Stimulated activated CD4-positive, alpha-beta T cell treated with anti-CD3 and anti-CD28 coated beads, TNF-alpha, amount 100 ng/mL, for 24 hours (primary cell): ENCODE data around the gene INSC.

ENCODE experiments used
- DNase-seq, 3 experiments: peaks; one replicate each; pipeline ENCODE4 v3.0.0-alpha.2; 2020; ENCODE audit warnings: low read depth in 3 of 3

INSC gene

DNA sequence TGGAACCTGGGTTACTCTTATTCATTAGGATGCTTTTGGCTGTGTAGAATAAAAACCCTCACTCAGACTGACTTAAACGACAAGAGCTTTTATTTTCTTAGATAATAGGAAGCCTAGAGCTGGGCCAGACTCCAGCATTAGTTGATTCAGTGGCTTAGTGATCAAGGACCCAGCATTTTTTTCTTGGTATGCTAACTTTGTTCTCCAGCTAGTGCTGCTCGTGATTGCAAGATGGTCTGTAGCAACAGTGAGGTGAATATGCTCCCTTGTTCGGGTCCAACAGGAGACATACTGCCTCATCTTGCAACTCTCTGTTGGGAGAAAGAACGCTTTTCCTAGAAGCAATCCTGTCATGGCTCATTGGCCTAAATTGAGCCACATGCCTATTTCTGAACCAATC lies 33.4 kb downstream of the INSC start:
- DNase-seq = no peak

DNA sequence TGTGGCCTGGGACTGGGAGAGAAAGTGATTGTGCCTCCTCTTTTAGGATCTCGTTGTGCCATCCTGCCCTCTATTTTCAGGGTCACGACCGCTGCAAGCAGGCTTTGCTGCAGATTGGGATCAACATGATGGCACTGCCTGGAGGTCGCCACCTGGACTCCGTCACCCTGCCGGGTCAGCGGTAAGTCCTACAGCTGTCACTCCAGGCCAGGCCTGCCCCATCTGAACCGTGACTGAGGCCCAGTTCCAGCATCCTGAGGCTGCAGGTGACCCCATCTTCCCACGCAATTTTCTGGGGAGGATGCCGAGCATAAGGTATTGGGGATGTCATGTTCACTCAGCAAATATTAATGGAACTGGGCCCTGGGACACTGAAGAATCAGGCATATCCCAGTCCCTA lies 34.3 kb downstream of the INSC start:
- no peak for DNase-seq

DNA sequence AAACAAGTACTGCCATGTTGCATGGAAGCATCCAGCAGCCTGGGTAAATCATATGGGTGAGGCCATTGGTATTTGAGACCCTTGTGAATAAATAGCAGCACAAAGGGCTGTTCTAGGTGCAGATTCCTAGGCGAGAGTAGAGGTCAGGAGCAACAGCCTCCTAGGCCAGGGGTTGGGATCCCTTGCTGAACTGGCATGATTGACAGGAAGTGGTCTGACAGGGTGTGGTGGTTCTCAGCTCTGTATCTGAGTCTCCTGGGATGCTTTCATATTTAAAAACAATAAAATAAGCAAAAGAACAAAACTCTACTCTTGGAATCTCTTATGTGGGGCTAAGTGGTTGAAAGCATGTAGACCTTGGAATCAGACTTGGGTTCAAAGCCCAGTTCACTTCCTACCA lies 35.8 kb downstream of the INSC start:
- no peak for DNase-seq

DNA sequence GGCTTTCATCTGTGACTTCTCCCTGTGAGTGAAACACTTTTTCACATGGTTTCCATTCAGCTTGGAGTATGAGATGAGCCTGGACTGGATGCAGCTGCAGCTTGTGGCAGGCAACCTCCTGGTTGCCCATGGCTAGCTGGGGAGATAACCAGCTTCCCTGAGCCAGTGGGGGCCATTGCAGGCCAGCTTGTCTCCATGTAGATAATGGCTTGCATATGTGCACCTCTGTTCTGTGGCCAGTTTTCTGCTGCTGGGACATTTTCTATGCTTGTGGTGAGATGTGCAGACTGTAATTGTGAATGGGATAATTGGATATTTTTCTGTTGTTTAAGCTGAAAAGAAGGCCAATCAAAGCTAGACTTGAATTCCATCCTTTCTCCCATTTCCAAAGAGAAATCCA lies 38.5 kb downstream of the INSC start:
- DNase-seq = no peak

DNA sequence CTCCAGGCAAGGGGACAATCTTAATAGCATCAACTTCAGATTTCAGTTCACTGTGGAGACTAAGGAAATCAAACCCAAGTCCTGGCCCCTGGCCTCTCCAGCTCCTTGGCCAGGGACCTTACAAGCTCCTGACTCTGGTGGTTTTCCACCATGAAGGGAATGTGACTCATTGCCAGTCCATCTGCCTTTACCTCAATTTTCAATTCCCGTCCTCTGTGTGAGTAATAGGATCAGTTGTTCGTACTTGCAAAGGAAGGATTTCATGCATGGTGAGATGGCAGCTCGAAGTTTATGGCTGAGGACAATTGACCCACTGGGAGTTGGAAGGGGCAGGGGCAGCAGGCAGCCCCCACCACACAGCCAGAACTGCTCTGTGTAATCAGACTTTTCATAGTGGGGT lies 42.5 kb downstream of the INSC start:
- no peak for DNase-seq

DNA sequence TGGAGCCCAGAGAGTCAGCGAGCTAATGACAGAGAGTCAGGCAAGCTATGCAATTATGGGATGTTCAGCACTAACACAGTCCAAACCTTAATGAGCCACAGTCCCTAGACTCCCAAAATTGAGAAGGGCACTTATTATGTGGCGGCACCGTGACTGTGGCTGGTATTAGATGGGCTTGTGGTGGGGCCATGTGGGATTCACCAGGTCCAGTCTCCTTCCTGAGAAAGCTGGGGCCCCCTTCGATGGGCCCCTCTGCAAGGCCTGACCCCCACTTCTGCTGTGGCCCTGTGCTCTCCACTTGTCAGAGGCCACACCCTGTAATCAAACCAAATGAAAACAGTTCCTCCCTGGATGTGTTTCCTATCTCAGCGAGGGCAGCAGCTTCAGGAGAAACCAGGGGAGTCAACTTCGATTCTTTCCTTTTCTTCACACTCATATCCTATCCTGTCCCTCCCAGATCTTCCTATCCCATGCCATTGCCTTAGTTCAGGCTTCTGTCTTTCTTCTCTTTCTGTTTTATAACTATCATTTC lies 42.9 kb downstream of the INSC start:
- DNase-seq = no peak

DNA sequence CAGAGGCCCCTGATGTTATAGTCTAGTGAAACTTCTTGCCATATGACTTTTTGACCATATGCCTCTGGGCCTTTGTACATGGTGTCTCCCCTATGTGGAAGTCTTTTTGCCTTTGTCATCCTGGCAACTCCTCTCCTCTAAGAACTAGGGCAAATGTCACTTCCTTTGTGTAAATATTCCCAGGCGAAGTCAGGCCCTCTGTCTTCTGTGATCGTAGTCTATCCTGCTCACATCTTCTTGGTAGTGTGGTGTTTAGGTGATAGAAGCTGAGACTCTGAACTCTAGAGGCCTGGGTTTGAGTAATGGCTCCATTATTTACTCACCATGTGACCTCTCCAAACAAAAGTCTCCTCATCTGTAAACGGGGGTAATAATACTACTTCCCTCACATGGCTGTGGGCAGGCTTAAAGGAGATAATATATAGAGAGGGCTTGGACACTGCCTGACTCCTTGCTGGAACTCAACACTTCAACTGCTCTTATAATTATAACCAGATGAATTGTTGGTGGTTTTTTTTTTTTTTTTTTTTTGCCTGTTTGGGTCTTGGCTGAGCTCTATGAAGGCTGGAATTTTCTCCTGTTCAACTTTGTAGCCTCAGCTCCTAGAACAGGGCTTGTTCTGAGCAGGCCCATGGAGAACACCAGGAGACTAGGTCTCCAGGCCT lies 43.8 kb downstream of the INSC start:
- DNase-seq = no peak

DNA sequence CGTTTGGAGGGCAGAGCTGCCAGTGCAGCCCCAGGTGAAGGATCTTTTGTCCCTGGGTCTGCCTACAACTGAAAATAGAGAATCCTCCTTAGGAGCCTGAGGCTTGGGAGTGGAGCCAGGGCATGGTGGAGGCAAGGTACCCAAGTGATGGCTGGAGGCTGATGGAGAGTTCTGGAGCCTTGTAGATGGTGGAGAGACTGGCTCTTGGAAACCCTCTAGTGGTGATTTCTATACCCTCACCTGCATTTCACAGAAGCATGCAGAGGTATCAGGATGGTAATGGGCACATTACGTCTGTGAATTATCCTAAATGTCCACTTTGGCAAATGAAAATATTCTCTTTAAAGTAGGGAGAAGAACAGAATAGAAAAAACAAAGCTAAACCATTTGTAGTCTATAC lies 44.4 kb downstream of the INSC start:
- no peak for DNase-seq

DNA sequence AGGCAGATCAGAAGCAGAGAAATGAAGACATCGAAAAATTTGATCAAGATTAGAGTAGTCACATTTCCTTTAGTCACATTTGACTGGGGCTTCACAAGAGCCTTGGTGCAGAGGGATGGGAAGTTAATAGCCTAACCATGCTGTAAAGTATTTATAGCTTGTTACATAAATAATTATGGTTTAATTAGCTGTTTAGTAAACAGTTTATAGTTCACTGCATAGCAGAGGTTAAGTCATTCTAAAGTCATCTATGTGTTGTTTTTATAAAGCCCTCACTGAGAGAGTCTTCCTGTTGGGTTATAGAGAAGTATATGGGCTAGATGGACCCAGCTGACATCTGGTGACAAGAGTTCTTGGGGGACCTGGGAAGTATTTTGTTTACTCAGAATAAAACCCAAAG lies 47.1 kb downstream of the INSC start:
- no peak for DNase-seq

DNA sequence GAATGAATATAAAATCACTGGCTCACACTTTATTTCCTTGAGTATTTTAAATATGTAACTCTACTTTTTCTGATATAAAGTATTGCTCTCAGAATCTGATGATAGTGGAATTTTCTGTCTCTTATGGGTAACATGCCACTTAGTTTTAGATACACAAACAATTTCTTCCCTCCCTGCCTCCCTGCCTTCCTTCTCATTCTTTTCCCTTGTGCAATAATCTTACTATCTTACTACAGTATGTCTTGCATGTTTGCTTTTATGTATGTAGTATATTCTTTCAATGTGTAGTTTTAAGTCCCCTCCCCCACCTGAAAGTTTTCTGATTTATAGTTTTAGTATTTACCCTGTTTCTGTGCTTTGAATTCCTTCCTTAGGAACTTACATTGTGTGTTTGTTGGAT lies 48.4 kb downstream of the INSC start:
- DNase-seq = no peak

DNA sequence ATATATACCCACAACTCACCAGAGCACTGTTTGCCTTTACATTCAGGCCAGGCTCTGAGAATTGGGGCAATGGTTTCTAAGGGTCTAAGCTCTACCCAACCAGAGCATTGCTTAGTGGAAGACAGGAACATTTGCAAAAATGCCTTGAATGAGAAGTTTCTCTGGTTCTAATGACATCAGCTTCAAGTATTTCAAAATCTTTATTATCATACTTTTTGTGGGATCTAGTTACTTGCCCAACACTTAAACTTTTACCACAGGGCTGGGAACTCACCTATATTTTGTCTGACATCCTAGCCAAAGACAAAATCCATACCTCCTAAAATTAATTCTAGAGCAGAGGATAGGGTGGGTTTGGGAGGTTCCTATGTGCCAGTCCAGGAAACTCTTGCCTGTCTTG lies 51.5 kb downstream of the INSC start:
- DNase-seq = no peak

DNA sequence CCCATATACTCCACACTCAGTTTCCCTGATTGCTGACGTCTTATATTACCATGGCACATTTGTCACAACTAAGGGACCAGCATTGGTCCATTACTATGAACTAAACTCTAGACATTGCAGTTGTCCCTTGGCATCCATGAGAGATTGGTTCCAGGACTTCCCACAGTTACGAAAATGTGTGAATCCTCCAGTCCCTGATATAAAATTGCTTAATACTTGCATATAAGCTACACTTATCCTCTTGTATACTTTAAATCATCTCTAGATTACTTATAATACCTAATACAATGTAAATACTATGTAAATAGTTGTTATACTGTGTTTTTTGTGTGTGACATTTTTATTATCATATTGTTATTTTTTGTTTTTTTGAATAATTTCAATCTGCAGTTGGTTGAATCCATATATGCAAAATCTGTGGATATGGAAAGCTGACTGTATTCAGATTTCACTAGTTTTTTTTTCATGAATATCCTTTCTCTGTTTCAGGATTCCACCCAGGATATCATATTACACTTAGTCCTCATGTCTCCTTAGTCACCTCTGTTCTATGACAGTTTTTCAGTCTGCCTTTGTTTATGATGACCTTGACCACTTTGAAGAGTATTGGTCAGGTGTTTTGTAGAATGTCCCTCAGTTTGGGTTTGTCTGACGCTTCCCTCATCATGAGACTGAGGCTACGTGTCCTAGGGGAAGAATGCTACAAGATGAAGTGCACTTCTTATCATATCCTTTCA lies 55.3 kb downstream of the INSC start:
- DNase-seq = no peak

DNA sequence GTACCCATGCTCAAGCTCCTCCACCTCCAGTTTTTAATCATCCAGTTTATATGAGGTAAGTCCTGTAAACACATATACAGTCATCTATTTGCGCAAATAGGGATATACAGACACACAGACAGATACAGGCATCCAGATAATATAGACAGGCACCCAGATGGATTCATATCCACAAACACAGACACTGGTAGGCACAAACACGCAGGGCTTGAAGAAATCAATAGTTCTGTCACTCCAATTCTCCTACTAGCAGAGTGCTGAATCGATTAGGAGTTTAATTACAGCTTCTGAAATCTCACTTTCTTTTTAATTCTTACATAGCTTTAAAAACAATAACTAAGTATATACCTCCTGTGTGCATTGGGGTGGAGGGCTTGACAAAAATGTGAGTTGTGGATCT lies 56.0 kb downstream of the INSC start:
- DNase-seq = no peak

DNA sequence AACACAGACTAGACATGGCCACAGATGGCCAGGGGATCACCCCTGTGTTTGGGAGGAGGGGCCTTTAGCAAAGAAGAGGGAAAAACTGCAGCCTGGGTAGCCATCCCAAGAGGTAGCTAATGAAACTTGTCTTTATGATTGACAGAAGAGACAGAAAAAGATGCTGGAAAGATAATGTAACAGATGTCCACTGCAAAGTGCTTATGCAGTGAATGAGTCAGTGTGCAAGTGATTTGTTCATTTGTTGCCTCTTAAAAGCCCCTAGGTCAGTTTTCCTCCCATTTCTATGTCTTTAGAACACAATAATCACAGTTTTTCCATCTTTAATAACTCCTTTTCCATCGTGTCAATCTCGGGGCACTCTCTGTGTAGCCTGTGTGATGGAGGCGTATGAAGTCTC lies 57.2 kb downstream of the INSC start:
- no peak for DNase-seq

DNA sequence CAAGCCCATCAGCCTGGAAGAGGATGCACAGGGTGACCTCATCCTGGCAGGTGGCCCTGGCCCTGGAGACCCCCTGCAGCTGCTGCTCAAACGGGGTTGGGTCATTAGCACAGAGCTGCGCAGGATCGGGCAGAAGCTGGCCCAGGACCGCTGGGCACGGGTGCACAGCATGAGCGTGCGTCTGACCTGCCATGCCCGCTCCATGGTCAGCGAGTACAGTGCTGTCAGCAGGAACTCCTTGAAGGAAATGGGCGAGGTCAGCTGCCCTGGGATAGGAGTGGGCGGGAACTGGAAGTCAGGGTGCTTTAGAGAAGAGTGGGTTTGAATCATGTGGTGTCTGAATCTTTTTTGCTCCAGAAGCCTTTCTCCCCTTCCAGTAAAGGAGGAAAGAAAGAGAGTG lies 61.1 kb downstream of the INSC start:
- DNase-seq = no peak

DNA sequence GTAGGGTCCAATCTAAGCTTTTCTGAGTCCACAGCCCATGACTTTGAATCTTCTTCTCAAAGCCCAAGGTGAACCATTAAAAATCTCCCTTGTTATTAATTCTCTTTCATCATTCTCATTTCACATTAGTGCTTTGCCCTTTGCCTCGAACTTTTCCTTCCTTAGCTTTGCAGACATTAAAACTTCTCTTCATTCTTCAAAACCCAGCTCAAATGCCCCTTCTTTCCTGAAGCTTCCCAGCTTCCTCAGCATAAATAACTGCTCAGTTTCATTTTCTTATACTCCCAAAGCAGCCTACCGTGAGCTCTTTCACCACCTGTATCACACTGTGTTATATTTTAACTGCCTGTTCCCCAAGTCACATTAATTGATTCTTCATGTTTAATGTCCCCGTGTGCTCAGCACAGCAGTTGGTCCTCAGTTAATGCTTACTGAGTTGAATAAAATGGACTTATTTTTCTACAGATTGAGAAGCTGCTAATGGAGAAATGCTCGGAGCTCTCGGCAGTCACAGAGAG lies 62.0 kb downstream of the INSC start:
- no peak for DNase-seq

DNA sequence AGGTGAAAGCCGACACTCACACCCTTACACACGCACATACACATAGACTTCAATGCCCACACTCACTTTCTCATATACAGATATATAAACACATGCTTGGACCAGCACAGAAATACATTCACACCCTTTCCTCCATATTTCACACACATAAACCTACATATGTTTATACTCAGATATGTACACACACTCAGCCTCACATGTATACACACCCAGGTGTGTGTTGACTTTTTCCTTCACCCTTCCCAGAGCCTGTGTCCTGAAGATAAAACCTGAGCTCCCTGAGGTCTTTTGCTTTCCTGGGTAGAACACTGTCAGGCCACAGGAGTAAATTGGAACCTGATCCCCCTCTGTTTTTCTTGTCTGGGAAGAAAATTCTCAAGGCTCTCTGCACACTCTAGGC lies 62.8 kb downstream of the INSC start:
- DNase-seq = no peak

DNA sequence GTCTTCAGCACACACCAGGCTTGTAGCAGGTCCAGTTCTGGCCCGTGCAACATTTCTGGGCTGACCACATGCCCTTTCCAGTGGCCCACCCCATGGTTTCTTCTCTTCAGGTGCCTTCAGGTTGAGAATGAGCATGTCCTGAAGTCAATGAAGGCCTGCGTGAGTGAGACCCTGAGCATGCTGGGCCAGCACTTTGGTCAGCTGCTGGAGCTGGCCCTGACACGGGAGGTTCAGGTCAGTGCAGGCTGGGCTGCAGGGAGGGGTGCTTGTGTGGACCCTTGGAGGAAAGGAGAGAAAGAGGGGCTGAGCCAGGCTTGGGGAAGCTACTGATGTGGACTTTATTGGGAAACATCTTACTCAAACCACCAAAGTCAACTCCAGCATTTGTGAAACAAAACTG lies 63.5 kb downstream of the INSC start:
- no peak for DNase-seq

DNA sequence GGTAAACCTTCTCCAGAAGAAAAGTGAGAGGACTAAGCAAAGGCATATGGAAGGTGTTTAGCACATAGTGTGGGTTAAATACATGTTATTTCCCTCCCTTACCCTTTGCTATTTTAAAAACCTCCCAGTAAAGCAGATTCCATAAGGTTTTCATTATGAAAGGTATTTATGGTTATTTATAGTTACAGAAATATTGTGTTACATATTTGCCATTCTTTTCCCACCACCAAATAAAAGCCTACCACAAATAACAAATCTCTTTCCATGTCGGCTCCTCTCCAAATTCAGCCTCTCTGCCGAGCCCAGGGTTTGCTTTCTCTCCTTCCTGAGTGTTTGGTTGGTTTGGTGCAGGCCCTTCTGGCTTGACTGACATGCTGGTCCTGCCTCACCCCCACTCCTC lies 64.4 kb downstream of the INSC start:
- no peak for DNase-seq

DNA sequence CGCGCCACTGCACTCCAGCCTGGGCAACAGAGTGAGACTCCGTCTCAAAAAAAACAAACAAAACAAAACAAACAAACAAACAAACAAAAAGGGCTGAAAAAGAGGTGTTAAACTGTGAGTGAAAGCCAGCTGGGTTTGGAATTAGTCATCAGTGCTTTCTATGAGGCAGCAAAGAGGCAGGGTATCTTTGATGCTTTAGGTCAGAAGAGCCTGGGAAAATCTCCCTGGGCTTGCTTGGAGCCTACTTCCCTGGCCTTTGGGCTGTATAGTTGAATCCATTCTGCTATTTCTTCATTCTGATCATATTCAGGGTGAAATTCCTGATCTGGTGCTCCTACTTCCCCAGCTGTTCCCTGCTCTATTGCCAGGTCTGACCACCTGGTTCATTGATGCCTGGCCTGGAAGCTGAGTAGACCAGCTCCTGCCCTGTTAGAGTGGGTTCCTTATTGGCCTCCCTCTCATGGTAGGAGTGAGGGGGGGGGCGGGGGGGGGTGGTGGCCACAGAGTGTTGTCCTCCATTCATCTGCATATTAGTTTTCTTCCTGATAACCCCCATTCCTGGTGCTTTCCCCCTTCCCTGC lies 65.6 kb downstream of the INSC start:
- DNase-seq = no peak

DNA sequence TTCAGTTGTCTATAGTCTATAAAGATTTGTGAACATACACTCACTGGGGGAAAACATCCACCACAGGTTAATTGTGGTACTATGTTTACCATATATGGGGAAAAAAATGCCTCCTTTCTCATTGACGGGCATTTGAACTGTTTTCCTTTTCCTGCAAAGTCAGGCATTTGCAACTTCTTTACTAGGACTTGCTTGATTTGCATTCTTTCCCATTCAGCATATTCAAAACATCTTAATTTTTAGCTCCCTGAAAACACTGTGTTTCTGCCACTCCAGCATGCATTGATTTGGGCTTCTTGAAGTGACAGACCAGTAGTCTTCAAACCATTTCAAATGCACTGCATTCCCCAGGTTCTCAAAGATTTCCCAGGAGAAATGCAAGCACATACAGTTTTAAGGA lies 67.6 kb downstream of the INSC start:
- DNase-seq = no peak

DNA sequence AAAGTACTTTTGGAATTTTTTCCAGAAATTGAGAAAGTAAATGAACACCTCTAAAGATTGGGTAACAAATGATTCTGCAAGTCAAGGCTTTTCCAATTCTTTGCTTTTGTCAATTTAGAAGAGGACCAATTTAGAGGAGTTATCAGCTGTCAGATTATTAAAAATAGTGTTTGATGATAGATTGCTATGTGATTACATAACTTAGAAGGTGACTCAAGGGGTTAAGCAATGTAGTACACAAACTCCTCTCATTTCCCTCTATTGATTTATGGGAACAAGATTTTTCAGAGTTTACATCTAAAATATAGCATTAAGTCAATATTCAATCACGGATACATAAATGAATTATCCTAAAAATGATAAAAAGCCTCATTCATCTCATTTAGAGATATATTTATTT lies 70.3 kb downstream of the INSC start:
- no peak for DNase-seq

DNA sequence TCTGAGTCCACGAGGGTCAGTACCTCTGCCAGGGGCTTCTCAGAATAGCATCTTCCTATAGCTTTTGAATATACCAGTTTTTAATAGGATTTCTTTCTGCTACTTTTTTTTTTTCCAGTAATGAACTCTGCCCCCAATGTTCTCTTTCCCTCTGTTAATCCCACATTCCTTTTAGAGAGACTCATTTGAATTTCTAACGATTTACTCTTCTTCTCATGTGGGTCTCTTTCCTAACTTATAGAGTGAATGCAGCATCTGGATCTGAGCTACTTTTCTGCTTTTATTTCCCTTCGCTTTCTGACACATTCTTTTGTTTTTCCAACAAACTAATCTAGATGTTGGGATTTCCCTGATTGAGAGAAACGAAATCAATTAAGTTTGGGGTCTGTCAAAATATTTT lies 71.4 kb downstream of the INSC start:
- no peak for DNase-seq
